ENCODE data around the gene CHST1. TPM values are rescaled to one million over a fixed set of nuclear protein-coding genes. Genes with fewer than 3 reads are reported as not detected.

CHST1 gene
- total and polyA plus RNA-seq, 2 donors (not counting 3 experiments of a cell fraction or from before 2014, with no cell fraction given): 12.6 to 40.5 TPM

- ChIA-PET POLR2A (no interaction called here), CTCF (no interaction called here)
- no peaks in the 10 kb centered on the region for H3K9me3 ChIP-seq (replicated peaks; ENCODE audit: control insufficient read depth, insufficient read depth, low read length)
- H3K9ac ChIP-seq (replicated peaks; ENCODE audit: extremely low read depth, insufficient read depth, low read length): no peak overlapping the region
- no peaks in the 10 kb centered on the region for H3K27me3 ChIP-seq (ENCODE audit: control insufficient read depth in 2 of 2, insufficient read depth in 2 of 2, low read length in 2 of 2)
- intact Hi-C loops (cut with micrococcal nuclease): no loop called here
- H3K4me1 ChIP-seq (ENCODE audit: control insufficient read depth, extremely low read depth, insufficient read depth, low read length): no peaks in the 10 kb centered on the region
- no peaks in the 10 kb centered on the region for H3K36me3 ChIP-seq (ENCODE audit: control insufficient read depth in 2 of 2, extremely low read depth in 1 of 2, insufficient read depth in 2 of 2, low read length in 2 of 2)
- DNase-seq (ENCODE audit: low read depth, low spot score) (no peak), FAIRE-seq (no peak)
- no peak overlapping the region for H3K4me2 ChIP-seq (ENCODE audit: insufficient read depth, low read length)
- no peak overlapping the region for H2AFZ ChIP-seq (ENCODE audit: low read depth, low read length)
- H3K27ac ChIP-seq (ENCODE audit: insufficient read depth, low read depth, low read length): no peak overlapping the region
- H4K20me1 ChIP-seq (replicated peaks; ENCODE audit: control insufficient read depth, extremely low read depth, insufficient read depth, low read length): no peaks in the 10 kb centered on the region
- dilution Hi-C loops (cut with MboI; ENCODE audit: extremely low pct_ligation_motif_present, low sequenced_read_pairs): no loop called here
- BruUV-seq (replicated peaks): no TSS peak
- H3K9me1 ChIP-seq (replicated peaks; ENCODE audit: control insufficient read depth, extremely low read depth, insufficient read depth, low read length): no peaks in the 10 kb centered on the region
- TF ChIP-seq EZH2 (IDR thresholded peaks at IDR 0.05; ENCODE audit: borderline replicate concordance, low read depth, low read length, severe bottlenecking) (no peak), GATA2 (IDR thresholded peaks at IDR 0.05; ENCODE audit: insufficient read depth, insufficient read length, low read depth, low read length) (no peak), MAX (IDR thresholded peaks at IDR 0.05; ENCODE audit: insufficient read depth, insufficient read length) (no peak), FOS (IDR thresholded peaks at IDR 0.05; ENCODE audit: borderline replicate concordance, insufficient read depth, low read length) (no peak), POLR2A (IDR thresholded peaks at IDR 0.05; ENCODE audit: low read depth, low read length) (no peak), CTCF (IDR thresholded peaks at IDR 0.05; ENCODE audit: extremely low read depth in 1 of 2, insufficient read depth in 1 of 2, low read depth in 1 of 2, low read length in 2 of 2) (no peak), MYC (IDR thresholded peaks at IDR 0.05; ENCODE audit: low read depth, low read length) (no peak), POLR2AphosphoS5 (IDR thresholded peaks at IDR 0.05; ENCODE audit: insufficient read depth, low read depth, low read length) (no peak), JUN (IDR thresholded peaks at IDR 0.05; ENCODE audit: borderline replicate concordance, insufficient read depth, insufficient read length, low read depth) (no peak)
- no peak overlapping the region for H3K4me3 ChIP-seq (replicated peaks in 1 of 3; ENCODE audit: insufficient read depth in 1 of 3, low read depth in 1 of 3, low read length in 3 of 3)
- no peaks in the 10 kb centered on the region for H3K79me2 ChIP-seq (ENCODE audit: control insufficient read depth, insufficient read depth, low read length)
Measured at GRCh38 chr11:45609337-45609736, 56.1 kb downstream of the CHST1 start.

Measured in endothelial cell of umbilical vein (primary cell).